Activated T-cell treated with anti-CD3 and anti-CD28 coated beads for 24 hours (primary cell): Measurements from ENCODE around the gene LAMP1.
"Not testable (repeated sequence)": the region's sequence is repeated elsewhere in the genome, so short reads cannot be mapped to it uniquely, and the experiment has no call there.

Experiments
- DNase-seq: peaks from one replicate; pipeline ENCODE4 v3.0.0-alpha.2; 2020; ENCODE audit warnings: low read depth

LAMP1 gene, protein sequence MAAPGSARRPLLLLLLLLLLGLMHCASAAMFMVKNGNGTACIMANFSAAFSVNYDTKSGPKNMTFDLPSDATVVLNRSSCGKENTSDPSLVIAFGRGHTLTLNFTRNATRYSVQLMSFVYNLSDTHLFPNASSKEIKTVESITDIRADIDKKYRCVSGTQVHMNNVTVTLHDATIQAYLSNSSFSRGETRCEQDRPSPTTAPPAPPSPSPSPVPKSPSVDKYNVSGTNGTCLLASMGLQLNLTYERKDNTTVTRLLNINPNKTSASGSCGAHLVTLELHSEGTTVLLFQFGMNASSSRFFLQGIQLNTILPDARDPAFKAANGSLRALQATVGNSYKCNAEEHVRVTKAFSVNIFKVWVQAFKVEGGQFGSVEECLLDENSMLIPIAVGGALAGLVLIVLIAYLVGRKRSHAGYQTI

DNA sequence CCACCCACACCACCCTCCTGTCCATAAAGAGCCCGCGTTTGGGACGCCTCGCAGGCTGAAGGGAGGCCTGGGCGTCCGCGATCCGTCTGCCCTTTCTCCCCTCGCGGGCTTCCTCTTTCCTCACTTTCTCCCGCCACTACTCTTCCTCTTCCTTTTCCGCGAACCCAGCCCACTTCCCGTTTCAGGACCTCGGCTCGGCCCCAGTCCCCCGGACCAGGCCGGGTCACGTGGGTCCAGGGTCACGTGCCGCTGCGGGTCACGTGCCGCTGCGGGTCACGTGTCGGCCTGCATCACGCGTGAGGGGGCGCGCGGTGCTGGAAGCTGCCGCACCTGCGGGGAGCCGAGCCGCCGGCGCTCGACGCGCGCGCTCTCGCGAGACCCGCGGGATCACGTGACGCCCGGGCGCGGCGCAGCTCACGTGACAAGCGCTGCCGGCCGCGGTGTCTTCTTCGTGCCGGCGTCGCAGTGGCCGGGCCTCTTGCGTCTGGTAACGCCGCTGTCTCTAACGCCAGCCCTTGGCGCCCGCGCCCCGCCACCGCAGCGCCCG lies at the start of gene LAMP1:
Gene LAMP1, plus strand, starts transcription at position 417 of the 547 bp plus-strand sequence. CDS start 196 bp downstream, outside the sequence.
- peak; percentile 99 for DNase-seq

GRCh38 chr13:113252516-113253095 lies 44.4 kb upstream of the LAMP1 start:
- DNase-seq = no peak

DNA sequence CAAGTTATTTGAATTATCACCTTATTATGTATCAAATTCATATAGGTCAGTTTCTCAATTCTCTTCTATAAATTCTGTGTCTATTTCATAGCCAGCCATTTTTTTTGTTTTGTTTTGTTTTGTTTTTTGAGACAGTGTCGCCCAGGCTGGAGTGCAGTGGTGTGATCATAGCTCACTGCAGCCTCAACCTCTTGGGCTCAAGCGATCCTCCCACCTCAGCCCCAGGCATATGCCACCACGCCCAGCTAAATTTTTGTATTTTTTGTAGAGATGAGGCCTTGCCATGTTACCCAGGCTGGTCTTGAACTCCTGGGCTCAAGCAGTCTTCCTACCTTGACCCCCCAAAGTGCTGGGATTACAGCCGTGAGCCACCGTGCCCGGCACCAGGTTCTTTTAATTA lies 39.1 kb upstream of the LAMP1 start:
- not testable (repeated sequence) for DNase-seq

GRCh38 chr13:113258321-113259054 lies 38.6 kb upstream of the LAMP1 start:
- DNase-seq = no peak

DNA sequence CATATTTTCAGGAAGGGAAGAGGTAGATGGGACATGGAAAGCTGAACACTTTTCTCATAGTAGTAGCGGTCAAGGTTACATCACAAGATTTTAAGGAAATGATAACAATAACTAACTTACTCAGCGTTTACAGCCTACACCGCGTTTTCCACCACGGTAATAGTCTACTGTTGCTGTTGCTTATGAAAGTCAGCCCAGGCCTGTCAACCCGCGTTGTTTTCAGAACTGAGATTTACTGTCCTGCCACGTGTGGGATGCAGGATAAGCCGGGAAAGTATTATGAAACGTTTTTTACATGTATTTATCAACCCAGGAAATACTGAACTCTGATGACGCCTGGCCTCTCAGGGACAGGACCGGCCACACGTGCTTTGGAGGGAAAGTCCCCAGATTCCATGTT lies 36.0 kb upstream of the LAMP1 start:
- no peak for DNase-seq

GRCh38 chr13:113263016-113263415 lies 34.0 kb upstream of the LAMP1 start:
- not testable (repeated sequence) for DNase-seq

DNA sequence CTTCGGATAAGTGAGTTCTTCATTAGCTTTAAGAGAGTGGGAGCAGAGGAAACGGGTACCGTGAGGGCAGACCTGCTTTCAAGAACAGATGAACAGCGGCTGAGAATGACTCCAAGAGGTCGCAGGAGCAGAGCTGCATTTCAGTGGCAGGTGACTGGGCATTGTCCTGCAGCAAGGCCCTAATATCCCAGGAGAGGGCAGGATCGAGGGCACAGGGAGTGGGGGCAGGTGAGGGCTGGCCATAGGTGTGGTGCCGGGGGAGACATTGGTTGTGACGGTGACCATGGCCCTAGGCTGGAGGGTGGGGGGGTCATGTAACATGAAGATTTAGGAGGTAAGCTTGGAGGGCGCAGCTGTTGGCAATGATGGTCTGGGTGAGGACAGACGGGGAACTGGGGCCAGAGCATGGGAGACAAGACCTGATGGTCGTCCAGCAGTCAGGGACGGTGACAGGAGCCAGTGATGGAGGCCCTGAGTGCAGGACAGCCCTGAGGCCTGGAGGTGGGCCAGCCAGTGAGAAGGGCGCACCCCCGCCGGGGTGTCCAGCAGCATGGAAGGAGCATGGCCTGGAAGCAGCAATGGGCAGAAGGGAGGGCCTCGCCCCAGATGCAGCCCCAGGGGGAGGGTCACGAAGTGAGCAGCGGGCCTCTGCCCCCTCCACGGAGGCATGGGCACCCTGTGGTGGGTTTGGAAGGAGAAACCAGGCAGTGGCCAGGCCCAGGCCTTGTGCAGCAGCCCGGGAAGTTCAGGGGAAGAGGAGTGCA lies 29.2 kb upstream of the LAMP1 start:
- no peak for DNase-seq

GRCh38 chr13:113272031-113272430 lies 25.0 kb upstream of the LAMP1 start:
- no peak for DNase-seq

GRCh38 chr13:113272701-113273181 lies 24.3 kb upstream of the LAMP1 start:
- DNase-seq = no peak

DNA sequence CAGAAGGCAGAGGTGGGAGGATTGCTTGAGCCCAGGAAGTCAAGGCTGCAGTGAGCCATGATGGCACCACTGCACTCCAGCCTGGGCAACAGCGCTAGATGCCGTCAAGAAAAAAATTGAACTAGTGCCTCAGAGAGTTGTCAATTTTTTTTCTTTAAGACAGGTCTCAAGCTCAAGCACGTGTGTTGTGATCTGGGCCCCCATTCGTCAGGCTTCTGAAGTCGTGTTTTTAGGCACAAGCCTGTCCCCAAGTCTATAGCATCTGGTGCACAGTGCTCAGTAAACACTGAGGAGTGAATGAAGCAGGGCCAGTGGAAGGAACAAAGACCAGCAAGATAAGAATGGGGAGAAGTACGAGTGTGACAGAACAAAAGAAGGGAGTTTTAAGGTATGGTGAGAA lies 23.7 kb upstream of the LAMP1 start:
- no peak for DNase-seq

- DNase-seq = no peak
These were observed 23.0 kb upstream of the LAMP1 start for GRCh38 chr13:113273851-113274590.

GRCh38 chr13:113274721-113275120 lies 22.3 kb upstream of the LAMP1 start:
- DNase-seq = no peak

DNA sequence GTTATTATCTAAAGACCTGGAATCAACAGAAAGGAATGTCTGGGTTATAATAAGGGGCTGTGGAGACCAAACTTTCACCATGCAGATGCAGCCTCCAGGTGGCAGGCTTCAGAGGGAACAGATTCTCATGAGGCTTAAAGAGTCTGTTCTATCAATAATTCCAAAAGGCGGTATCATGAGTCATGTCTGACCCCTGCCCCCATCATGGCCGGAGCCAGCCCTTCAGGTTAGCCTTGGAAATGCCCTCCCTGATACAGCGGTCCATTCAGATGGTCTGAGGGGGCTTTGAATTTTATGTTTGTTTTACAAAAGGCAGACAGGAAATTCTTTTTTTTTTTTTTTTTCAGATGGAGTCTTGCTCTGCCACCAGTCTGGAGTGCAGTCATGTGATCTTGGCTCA lies 21.7 kb upstream of the LAMP1 start:
- DNase-seq = no peak

GRCh38 chr13:113280126-113280525 lies 16.9 kb upstream of the LAMP1 start:
- no peak for DNase-seq

- DNase-seq = no peak
These were observed 13.1 kb upstream of the LAMP1 start for GRCh38 chr13:113283904-113284303.

- no peak for DNase-seq
These were observed 8.2 kb upstream of the LAMP1 start for GRCh38 chr13:113288880-113289279.

DNA sequence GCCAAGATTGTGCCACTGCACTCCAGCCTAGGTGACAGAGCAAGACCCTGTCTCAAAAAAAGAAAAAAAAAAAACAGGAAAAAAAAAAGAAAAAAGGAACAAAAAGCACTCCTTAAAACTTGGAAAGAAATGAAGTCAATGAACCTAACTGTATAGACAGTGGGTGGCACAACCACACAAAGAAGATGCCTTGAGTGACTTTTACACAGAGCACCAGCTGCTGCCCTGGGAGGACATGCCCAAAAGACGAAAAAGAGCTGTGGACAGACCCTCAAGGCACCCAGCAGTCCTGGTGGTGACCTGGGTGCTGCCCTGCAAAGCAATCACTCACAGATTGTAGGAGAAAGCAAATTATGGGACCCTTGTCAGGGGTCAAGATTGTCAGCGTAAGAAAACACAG lies 5.9 kb upstream of the LAMP1 start:
- no peak for DNase-seq

DNA sequence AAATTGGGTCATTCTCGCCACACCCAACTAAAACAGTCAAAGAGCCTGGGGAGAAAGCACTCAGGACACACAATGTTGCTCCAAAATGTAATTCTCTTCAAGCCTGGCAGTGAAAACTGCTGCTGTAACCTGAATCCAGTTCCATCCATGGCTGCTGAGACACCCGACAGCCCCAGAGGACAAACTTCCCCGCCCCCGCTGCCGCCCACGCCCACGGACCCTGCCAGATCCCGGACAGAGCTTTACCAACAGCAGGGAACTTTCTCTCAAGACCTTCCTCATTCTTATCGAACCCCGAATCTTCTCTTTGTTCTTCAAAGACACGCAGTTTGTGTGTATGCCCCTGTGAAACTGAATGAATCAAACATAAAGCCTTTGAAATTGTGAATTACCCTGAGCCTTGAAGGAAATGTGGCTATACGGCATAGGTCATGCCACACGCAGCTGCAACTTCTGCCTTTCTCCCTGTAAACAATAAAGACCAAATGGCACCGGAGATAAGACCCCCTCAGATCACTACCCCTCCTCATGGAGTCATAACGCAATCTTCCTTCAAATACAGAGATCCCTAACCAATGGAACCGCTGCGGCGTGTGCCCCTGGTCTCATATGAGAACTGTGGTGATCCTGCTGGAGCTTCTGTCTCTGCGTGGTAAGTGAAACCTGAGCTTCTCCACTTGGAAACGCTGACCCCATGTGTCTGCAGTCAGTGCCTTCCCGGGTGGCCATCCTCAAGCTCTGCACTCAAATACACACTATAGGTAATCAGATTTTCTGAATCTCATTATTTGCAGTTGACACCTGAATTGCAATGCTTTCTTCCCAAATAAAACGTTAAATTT lies 4.8 kb upstream of the LAMP1 start:
- DNase-seq = no peak

- DNase-seq = no peak
These were observed 3.4 kb upstream of the LAMP1 start for GRCh38 chr13:113293686-113294085.

DNA sequence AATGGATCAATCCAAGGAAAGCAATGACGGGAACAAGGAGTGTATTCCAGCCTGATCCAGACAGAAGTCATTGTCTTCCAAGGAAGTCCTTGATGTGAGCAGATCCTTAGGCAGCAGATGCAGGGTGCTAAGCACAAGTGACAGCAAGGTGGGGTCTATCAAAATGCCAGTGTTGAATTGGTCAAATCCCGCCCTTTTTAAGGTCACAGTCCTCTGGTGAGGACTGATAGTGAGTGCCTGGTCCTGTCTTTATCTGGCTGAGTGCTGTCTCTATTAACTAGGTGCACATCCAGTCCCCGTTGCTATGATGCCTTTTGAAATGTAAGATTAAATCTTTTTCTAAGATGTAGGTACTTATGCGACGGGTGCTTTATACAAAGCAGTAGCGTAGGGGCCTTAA lies 1.3 kb upstream of the LAMP1 start:
- no peak for DNase-seq
